Hepatocyte (in vitro differentiated cells): ENCODE data around the gene ITM2C.

ENCODE experiments used
- EZH2 ChIP-seq: fragments of 200-600 bp; sonication (generic); IDR thresholded peaks from 2 replicates; pipeline ENCODE4 v1.6.1; 2016; ENCODE audit warnings: antibody characterized with exemption, mild to moderate bottlenecking, borderline replicate concordance
- TF ChIP-seq, protein P1 (sequence below): fragments of 200-600 bp; sonication (generic); IDR thresholded peaks from 2 replicates; pipeline ENCODE4 v1.5.1; 2016; ENCODE audit warnings: antibody characterized with exemption, mild to moderate bottlenecking; ENCODE audit not compliant: poor library complexity

DNA sequence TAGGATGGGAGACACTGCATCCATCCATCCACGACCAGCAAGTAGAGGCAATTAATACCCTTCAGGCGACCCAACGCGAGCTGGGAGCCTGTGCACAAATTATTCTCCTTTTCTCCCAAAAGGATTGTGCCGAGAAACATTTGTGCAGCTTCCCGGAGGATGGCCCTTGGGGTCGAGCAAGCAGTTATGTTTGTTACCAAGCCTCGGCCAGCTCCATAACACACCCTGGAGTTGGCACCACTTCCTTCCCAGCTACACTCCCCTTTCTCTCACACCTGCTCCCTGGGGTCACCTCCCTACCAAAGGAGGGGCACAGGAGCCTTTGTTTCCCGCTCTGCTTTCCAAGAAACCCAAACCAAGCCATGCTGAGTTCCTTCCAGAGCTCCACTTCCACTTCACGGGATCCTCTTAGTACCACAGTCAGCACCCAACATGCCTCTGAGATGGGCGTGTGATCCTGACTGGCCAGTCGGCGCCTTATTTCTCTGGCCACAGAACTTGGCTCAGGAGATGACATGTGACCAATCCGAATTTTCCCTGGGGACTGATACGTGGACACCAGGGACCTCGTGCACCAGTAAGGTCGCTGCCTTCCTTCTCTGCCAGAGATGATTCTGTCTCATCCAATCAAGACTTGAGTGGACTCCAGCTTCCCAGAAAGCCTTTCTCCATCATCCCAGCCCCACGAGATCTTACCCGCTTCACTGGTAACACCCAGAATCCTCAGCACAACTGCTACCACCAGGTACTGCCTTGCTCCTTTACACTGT is 31.8 kb downstream of the ITM2C start:
- TF ChIP-seq, protein P1, sequence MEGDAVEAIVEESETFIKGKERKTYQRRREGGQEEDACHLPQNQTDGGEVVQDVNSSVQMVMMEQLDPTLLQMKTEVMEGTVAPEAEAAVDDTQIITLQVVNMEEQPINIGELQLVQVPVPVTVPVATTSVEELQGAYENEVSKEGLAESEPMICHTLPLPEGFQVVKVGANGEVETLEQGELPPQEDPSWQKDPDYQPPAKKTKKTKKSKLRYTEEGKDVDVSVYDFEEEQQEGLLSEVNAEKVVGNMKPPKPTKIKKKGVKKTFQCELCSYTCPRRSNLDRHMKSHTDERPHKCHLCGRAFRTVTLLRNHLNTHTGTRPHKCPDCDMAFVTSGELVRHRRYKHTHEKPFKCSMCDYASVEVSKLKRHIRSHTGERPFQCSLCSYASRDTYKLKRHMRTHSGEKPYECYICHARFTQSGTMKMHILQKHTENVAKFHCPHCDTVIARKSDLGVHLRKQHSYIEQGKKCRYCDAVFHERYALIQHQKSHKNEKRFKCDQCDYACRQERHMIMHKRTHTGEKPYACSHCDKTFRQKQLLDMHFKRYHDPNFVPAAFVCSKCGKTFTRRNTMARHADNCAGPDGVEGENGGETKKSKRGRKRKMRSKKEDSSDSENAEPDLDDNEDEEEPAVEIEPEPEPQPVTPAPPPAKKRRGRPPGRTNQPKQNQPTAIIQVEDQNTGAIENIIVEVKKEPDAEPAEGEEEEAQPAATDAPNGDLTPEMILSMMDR = no peak
- no peak for TF ChIP-seq EZH2
